Heart right ventricle (tissue), 16 donors: ENCODE results near the gene SPDEF. TPM values are rescaled to one million over a fixed set of nuclear protein-coding genes. Genes with fewer than 3 reads are reported as not detected.

ENCODE experiments used
- ATAC-seq, 8 donors: fragments of 200-7000 bp; cut with Tn5 transposase; one replicate each; pipeline ENCODE4 v1.9.1; 2020; ENCODE audit warnings: mild to moderate bottlenecking in 8 of 8, moderate library complexity in 8 of 8, moderate number of reproducible peaks in 1 of 8
- DNase-seq, 2 donors: peaks; one replicate each; pipeline ENCODE4 v3.0.0-alpha.2; 2020
- H3K27ac ChIP-seq, 10 donors: fragments of 200-600 bp; sonication (generic) in 2 of 10; one replicate each; pipeline versions ENCODE4 v1.5.0 to v1.8.0; 2020 to 2022; ENCODE audit warnings: mild to moderate bottlenecking in 3 of 10
- H3K27me3 ChIP-seq, 7 donors: fragments of 200-600 bp; one replicate each; pipeline ENCODE4 v1.8.0; 2021 to 2022; ENCODE audit warnings: mild to moderate bottlenecking in 2 of 7
- H3K36me3 ChIP-seq, 9 donors: fragments of 200-600 bp; sonication (generic) in 1 of 9; one replicate each; pipeline versions ENCODE4 v1.5.0 to v1.8.0; 2020 to 2022; ENCODE audit warnings: mild to moderate bottlenecking in 2 of 9
- H3K4me1 ChIP-seq, 9 donors: fragments of 200-600 bp; sonication (generic) in 1 of 9; one replicate each; pipeline versions ENCODE4 v1.5.0 to v1.8.0; 2020 to 2022; ENCODE audit warnings: mild to moderate bottlenecking in 4 of 9
- H3K4me3 ChIP-seq, 10 donors: fragments of 200-600 bp; sonication (generic) in 2 of 10; one replicate each; pipeline versions ENCODE4 v1.5.0 to v1.8.0; 2020 to 2022; ENCODE audit warnings: mild to moderate bottlenecking in 7 of 10, moderate library complexity in 2 of 10
- H3K9me3 ChIP-seq, 11 donors: fragments of 200-600 bp in 10 of 11; sonication (generic) in 2 of 11; one replicate each; pipeline versions ENCODE4 v1.5.0 to v1.8.0; 2013 to 2022; ENCODE audit warnings: mild to moderate bottlenecking in 2 of 11, control low read depth in 1 of 11, moderate library complexity in 1 of 11
- CTCF ChIP-seq, 9 donors: fragments of 200-600 bp; sonication (generic) in 2 of 9; IDR thresholded peaks; one replicate each; pipeline versions ENCODE4 v1.5.0 to v1.8.0; 2021 to 2022; ENCODE audit warnings: antibody characterized with exemption in 9 of 9, mild to moderate bottlenecking in 5 of 9, moderate library complexity in 1 of 9
- WGBS, 2 donors: extraction: QIAGEN DNeasy Blood & Tissue Kit; methylation state at CpG; one replicate each; pipeline ENCODE4 v1.1.7; 2013; ENCODE audit warnings: inconsistent platforms in 1 of 2; 5-methylcytosine and 5-hydroxymethylcytosine counted together
- intact Hi-C, 10 donors: fragments of 100-400 bp; cut with DNase I; formaldehyde crosslinking; loops; one replicate each; pipeline versions ENCODE4 v1.11.1 to v1.14.2; 2022
- polyA plus RNA-seq, 2 donors: library from polyadenylated mRNA; stranded (reverse); fragments of 200-250 nt; gene quantifications; one replicate each; pipeline ENCODE4 v1.2.3, GENCODE V29; 2013
- total RNA-seq, 10 donors: library from RNA; stranded (reverse); fragmentation: NEBNext Ultra II Directional in 3 of 10; extraction: Animal tissue kit (Norgen Biotek cat#: 25700) in 3 of 10; gene quantifications; one replicate each; pipeline versions ENCODE4 v1.2.1 to v1.2.4, GENCODE V29; 2021 to 2023
- donor health status: Arrhythmogenic right ventricular cardiomyopathy.
- donor health status: ischemic (EF 13 %, LVEDD 7.1; RV severe dilation, severe dysfunction).
- donor health status: healthy with polysubstance abuse.
- donor health status: DM: no; HTN: yes; CAD: no.
- donor health status: DM: no; HTN: no; CAD: no.
- donor health status: ischemic (EF 25% LVEDD 6.9; RV normal size, moderate dysfunction).
- donor health status: ischemic (EF 25% LVEDD 5.7; RV mildly dilated, moderate dysfunction).
- donor health status: healthy.
- donor health status: DM: yes; HTN: yes; CAD: no.
- donor health status: Ischemic cardiomyopathy.
- donor health status: ischemic (EF 35%, LVEDD 5.7; RV mildly dilated, moderate dysfunction).
- donor health status: nonischemic (EF 11% LVEDD 7.7; RV severe dilation, severe dysfunction).
- donor health status: DM: yes; HTN: yes; CAD: no.
- donor health status: PGD.
- donor health status: ischemic (EF 29% LVEDD 5.4; RV normal size, mild dysfunction).
- donor health status: nonischemic (EF 23%, LVEDD 6.1; RV moderate dilation, normal function).

SPDEF gene
- total and polyA plus RNA-seq, 12 donors, result 0.15 to 0.60 (median 0.22) TPM; not detected in 2

- H3K4me1 ChIP-seq, result peaks cover 0 to 7% (median 0%) of the 10 kb centered on the region in 9 donors
- no peak for TF ChIP-seq CTCF (IDR thresholded peaks at IDR 0.05)
- intact Hi-C loops, result no loop called here
- DNase-seq, result no peak
- no peaks in the 10 kb centered on the region for H3K36me3 ChIP-seq
- 89 to 94% methylated on average over 4 of the region's 4 CpGs for WGBS, 2 donors
- peaks cover 0 to 32% (median 18%) of the 10 kb centered on the region in 7 donors for H3K27me3 ChIP-seq
- no peak for ATAC-seq
- H3K4me3 ChIP-seq, result no peak overlapping the region
- no peak overlapping the region for H3K27ac ChIP-seq
- no peaks in the 10 kb centered on the region for H3K9me3 ChIP-seq
Measured at GRCh38 chr6:34518669-34519365, 37.3 kb downstream of the SPDEF start.

- intact Hi-C loops, result loop anchor here in 1 of 10 donors (1.0 kb wide), 1 partner anchor 39 kb away; no protein-coding TSS in a partner anchor
- TF ChIP-seq CTCF (IDR thresholded peaks at IDR 0.05), result no peak
- H3K27me3 ChIP-seq, result peaks cover 0 to 32% (median 19%) of the 10 kb centered on the region in 7 donors
- H3K9me3 ChIP-seq, result no peaks in the 10 kb centered on the region
- no peaks in the 10 kb centered on the region for H3K36me3 ChIP-seq
- ATAC-seq, result no peak
- 80 to 81% methylated on average over 8 of the region's 8 CpGs for WGBS, 2 donors
- H3K4me3 ChIP-seq, result no peak overlapping the region
- peaks cover 0 to 7% (median 0%) of the 10 kb centered on the region in 9 donors for H3K4me1 ChIP-seq
- no peak overlapping the region for H3K27ac ChIP-seq
- DNase-seq, result no peak
Measured at GRCh38 chr6:34517966-34518365, 38.2 kb downstream of the SPDEF start.

- no peak for TF ChIP-seq CTCF (IDR thresholded peaks at IDR 0.05)
- no peak overlapping the region for H3K27ac ChIP-seq
- no peaks in the 10 kb centered on the region for H3K9me3 ChIP-seq
- ATAC-seq (no peak), DNase-seq (no peak)
- intact Hi-C loops, result loop anchor here in 1 of 10 donors (1.0 kb wide), 1 partner anchor 38 kb away; no protein-coding TSS in a partner anchor
- H3K36me3 ChIP-seq, result no peaks in the 10 kb centered on the region
- no peak overlapping the region for H3K4me3 ChIP-seq
- H3K4me1 ChIP-seq, result peaks cover 0 to 7% (median 0%) of the 10 kb centered on the region in 9 donors
- 74 to 76% methylated on average over 4 of the region's 4 CpGs for WGBS, 2 donors
- H3K27me3 ChIP-seq, result peaks cover 0 to 32% (median 19%) of the 10 kb centered on the region in 7 donors
Measured at GRCh38 chr6:34517461-34517881, 38.7 kb downstream of the SPDEF start.

GRCh38 chr6:34516391-34517324 lies 39.5 kb downstream of the SPDEF start:
- H3K36me3 ChIP-seq, result no peaks in the 10 kb centered on the region
- H3K4me3 ChIP-seq, result no peak overlapping the region
- no peaks in the 10 kb centered on the region for H3K9me3 ChIP-seq
- H3K27ac ChIP-seq, result no peak overlapping the region
- ATAC-seq, result no peak
- intact Hi-C loops, result loop anchor here in 1 of 10 donors (1.0 kb wide), 1 partner anchor 37 kb away; no protein-coding TSS in a partner anchor
- WGBS, 2 donors, result 84 to 87% methylated on average over 22 of the region's 22 CpGs
- peaks cover 0 to 32% (median 19%) of the 10 kb centered on the region in 7 donors for H3K27me3 ChIP-seq
- no peak for DNase-seq
- peaks cover 0 to 7% (median 0%) of the 10 kb centered on the region in 9 donors for H3K4me1 ChIP-seq
- TF ChIP-seq CTCF (IDR thresholded peaks at IDR 0.05), result no peak
